DMS53 treated with DMSO at 0.1 percent for 48 hours (cell line): Measurements from ENCODE around the gene RHOB.

ENCODE experiments used
- DNase-seq: peaks from one replicate; lab custom pipeline; 2025; ENCODE audit not compliant: unreplicated experiment; lab: John Stamatoyannopoulos, UW

RHOB gene

GRCh38 chr2:20472569-20472968 is 25.7 kb downstream of the RHOB start:
- DNase-seq, result no peak

- DNase-seq, result no peak
Measured at GRCh38 chr2:20473128-20473527, 26.3 kb downstream of the RHOB start.

- no peak for DNase-seq
Measured at GRCh38 chr2:20474757-20475566, 28.1 kb downstream of the RHOB start.

DNA sequence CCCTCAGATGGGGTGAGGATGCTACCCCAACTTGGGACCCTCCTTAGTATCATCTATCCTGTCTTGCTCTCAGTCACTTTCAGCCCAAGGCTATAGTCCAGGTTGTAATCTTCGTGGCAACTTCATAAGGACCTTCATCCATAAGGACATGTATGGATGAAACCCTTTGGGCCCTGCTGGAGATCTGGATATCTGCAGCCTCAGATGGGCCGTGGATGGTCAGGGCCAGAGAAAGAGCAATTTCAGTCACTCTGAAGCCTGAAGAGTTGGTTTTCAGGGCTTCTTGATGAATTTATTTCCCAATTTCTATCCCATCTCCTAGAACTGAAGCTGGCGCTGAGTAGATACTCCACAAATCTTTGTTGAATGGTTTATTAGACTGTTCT is 28.7 kb downstream of the RHOB start:
- no peak for DNase-seq

DNA sequence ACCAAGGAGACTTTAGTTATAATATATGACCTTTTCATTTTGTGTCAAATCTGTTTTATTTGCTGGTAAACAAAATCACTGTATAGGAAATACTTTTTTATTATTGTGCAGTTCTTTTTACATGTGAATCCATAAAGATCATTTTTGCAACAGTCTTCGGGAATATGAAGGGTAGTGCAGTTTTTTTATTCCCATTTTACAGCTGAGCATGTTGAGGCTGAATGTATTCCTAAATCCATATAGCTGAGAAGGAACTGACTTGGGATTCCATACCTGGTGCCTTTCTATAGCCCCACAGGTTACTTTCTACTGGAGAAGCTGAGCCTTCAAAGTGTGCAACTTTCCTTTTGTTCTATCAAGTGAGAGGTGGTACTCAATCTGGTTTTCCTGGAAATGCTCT is 29.6 kb downstream of the RHOB start:
- DNase-seq, result no peak

DNA sequence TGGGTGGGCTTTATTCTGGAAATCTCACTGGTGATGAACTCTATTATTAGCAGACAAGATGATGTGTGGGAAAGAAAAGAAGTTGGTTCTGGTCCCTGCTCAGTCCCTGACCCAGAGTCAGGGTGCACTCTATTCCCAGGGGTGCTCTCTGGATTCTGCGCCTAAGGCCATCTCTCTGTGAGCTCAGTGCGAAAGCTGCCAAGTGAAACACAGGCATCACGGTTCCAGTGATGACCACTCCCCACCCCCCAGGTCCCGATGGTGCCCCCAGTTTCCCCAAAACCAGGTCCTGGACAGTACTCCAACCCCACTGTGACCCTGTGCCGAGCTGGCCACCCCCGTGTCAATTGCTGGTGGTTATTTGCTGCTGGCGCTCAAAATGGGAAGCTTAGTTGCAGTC is 30.1 kb downstream of the RHOB start:
- no peak for DNase-seq

DNA sequence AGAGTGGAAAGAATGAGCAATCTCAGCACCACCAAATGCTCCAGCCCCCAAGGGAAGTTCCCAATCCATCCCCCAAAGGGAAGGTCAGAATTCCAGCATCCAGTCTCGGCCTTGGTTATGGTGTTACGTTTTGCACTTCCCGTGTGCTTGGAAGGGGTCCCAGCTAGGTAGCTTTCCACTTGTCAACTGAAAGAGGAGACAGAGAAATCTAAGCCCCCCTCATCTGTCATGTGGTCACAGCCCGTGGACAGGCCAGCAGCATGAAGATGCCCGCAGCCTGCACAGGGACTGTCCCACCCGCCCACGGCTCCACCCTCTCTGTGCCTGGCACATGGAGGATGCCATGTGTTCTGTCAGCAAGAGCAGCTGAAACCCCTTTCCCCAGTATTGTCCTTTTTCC is 32.1 kb downstream of the RHOB start:
- no peak for DNase-seq

- no peak for DNase-seq
Measured at GRCh38 chr2:20479835-20480234, 33.0 kb downstream of the RHOB start.

- no peak for DNase-seq
Measured at GRCh38 chr2:20480913-20481312, 34.0 kb downstream of the RHOB start.

GRCh38 chr2:20481798-20482405 is 35.0 kb downstream of the RHOB start:
- no peak for DNase-seq

DNA sequence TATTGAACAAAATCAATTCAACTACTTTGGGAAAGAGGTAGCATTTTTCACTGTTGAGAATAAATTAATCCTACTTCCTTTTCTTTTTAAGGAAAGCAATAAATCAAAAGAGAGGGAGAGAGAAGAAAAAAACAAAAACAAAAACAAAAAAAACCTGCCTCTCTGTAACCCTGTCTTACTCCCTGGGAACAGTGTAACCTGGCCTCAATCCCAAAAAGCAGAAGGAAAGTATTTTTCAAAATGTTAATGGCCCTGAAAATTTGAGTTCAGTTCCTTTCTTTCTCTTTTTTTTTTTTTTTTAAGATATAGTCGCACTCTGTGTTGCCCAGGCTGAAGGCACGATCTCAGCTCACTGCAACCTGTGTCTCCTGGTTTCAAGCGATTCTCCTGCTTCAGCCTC is 35.9 kb downstream of the RHOB start:
- DNase-seq, result no peak

DNA sequence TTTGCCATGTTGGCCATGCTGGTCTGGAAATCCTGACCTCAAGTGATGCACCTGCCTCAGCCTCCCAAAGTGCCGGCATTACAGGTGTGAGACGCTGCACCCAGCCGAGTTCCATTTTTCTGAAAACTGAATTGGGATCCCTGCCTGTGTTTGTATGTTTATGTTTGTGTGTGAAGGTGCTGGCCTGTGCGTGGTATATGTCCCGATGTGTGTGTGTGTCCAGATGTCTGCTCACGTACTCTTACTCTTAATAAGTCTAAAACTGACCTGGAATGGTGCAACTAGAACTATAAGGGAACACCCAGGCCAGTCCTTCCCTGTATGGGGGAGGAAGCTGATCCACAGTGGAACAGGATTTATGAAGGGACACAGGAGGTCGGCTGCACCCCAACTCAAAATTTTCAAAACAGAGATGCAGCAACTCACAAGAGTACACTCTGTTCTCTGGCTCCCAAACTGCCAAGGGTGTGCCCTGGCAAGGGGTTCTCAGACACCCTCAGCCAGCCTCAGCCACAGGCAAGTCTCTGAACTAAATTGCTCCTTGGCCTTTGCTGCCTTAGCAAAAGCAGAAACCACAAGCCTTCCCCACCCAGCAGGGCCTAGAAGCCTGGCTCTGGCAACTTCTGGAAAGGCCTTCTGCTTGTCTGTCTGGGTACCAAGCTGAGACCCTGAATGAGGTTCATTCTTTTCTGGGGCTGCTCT is 36.5 kb downstream of the RHOB start:
- no peak for DNase-seq

DNA sequence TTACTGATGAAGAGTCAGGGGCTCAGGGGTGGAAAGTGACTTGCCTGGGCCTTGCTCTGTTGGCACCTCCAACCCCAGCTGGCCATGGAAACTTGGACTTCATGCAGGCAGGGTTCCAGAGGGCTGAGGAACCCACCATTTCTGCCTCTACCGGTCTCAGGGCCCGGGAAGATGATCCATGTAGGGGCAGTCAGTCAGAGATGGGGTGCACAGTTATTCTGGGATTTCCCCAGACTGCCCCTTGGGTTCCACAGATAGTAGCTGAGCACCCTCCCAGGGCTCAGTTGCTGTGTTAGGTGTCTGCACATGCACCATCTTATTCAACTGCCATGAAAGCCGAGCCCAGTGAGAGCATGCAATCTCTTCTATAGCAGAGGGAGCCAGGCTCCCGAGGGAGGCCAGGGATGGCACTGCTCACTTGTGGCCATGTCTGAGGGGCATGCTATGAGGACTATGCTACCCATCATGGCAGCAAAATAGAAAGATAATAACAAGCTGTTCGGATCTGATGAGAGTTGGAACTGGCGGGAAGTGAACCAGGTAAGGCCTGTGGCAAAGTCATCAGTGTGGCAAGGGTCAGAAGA is 37.3 kb downstream of the RHOB start:
- no peak for DNase-seq

GRCh38 chr2:20484810-20485611 is 38.1 kb downstream of the RHOB start:
- no peak for DNase-seq

DNA sequence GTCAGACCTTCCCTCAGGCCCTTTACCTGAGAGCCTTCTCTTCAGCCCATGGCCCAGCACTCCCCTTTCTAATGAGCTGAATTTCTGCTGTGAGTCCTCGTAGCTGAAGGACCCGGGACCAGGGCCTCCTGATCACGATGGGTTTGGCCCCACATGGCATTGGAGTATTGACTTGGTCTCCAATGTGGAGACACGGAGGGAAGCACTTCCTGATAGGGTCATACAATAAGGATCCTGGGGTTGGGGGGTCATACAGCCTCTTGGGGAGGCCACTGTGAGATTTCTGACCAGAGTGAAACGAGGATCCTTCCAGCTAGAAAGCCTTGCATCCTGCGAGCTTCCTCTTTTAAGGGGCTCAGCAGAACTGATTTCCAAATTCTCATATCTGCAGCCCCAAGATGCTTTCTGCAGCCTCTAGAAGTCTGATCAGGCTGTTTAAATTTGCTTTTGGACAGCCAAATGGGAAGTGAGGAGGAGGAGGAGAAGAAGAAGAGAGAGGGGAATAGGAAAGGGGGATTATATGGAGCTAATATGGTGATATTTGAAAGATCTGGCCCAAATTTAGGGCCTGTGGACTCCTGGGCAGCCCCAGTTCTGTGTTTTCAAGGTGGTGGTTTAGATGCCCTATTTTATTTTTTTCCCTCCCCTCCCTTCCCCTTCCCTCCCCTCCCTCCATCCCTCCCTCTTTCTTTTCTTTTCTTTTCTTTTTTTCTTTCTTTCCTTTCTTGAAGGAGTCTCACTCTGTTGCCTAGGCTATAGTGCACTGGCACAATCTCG is 38.9 kb downstream of the RHOB start:
- DNase-seq, result no peak

GRCh38 chr2:20486571-20486970 is 39.7 kb downstream of the RHOB start:
- no peak for DNase-seq

DNA sequence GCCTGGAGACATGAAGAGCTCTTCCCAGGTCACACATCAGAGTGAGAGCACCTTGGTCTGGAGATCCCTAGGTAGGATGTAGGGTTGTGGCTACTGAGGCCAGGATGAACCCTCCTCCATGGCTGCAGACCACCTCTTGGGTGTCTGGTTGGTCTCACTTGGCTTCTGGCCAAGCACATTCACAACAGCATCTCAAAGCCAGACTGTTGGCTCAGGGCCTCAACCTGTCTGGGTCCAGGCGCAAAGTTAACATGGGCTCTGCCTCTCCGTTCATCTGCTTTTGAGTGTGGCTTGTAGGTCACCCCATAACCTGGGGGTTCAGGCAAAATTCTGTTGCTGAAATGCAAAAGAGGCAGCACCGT is 40.1 kb downstream of the RHOB start:
- DNase-seq, result no peak

GRCh38 chr2:20487392-20488174 is 40.7 kb downstream of the RHOB start:
- no peak for DNase-seq

DNA sequence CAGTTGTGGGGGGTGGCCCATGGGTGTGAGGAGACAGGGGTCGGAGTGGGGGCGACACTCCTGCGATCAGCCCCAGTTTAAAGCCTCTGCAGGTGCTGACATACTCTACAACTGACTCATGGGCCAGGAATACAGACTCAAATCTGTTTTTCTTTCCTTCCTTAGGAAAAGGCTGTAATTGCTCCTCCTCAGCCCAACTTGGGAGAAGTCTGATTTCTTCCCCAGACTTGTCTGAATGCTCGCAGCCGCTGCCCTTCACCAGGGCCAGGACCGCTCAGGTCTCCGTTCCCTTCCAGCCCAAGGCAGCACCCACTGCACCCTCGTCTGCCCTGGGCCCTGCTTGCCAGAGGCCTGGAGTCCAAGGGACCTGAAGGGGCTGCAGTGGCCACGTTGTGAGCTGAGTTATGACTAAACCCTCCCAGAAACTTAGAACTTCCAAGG is 41.3 kb downstream of the RHOB start:
- no peak for DNase-seq

DNA sequence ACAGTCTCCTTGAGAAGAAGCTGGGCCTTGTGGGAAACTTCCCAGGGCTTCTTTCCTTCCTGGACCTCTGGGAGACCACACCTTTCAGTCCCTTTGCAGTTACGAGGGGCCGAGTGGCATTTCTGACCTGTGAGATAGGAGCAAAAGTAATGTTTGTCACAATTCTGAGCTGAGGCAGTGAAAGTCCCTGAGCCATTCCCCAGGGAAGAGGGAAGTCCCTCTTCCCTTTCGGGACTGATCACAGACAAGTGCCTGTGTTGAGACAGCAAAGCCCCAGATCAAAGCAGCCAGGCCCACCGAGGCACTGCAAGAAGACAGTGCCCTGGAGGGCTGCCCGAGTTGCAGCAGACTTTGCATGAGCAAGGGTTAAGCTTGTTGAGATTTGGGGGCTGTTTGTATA is 41.9 kb downstream of the RHOB start:
- no peak for DNase-seq
